22Rv1 (cell line): Measurements from ENCODE around the gene DNAJC5.

Experiments
- H3K27ac ChIP-seq: fragments of 450-650 bp; 2 replicates; pipeline ENCODE4 v1.5.1; 2017
- CTCF ChIP-seq: fragments of 450-650 bp; IDR thresholded peaks from 2 replicates; pipeline ENCODE4 v1.5.1; 2017; ENCODE audit warnings: mild to moderate bottlenecking
- ZFX ChIP-seq: fragments of 450-650 bp; IDR thresholded peaks from 2 replicates; pipeline ENCODE4 v1.6.1; 2017; ENCODE audit warnings: antibody characterized with exemption, borderline replicate concordance

DNAJC5 gene

GRCh38 chr20:63946986-63947637 lies 52.2 kb downstream of the DNAJC5 start:
- H3K27ac ChIP-seq: peak overlapping the region; percentile 83
- TF ChIP-seq ZFX (no peak), CTCF (no peak)

GRCh38 chr20:63947638-63948456 lies 52.9 kb downstream of the DNAJC5 start:
- H3K27ac ChIP-seq: peak overlapping the region; percentile 83
- TF ChIP-seq ZFX: no peak
- TF ChIP-seq CTCF: no peak

- peak overlapping the region; percentile 83; the same call in 1 of the 2 replicates for H3K27ac ChIP-seq
- no peak for TF ChIP-seq CTCF
- no peak for TF ChIP-seq ZFX
Measured at GRCh38 chr20:63950701-63951397, 55.9 kb downstream of the DNAJC5 start.

- 0 out of 2 replicates have a peak overlapping the region, but pooled peaks have one; percentile 83 for H3K27ac ChIP-seq
- TF ChIP-seq ZFX: no peak
- no peak for TF ChIP-seq CTCF
Measured at GRCh38 chr20:63951398-63952209, 56.7 kb downstream of the DNAJC5 start.

- TF ChIP-seq CTCF: no peak
- TF ChIP-seq ZFX: no peak
- 0 out of 2 replicates have a peak overlapping the region, but pooled peaks have one; percentile 7 for H3K27ac ChIP-seq
Measured at GRCh38 chr20:63952210-63952535, 57.2 kb downstream of the DNAJC5 start.

GRCh38 chr20:63952769-63953168 lies 57.8 kb downstream of the DNAJC5 start:
- H3K27ac ChIP-seq: peak overlapping the region; percentile 20; the same call in 1 of the 2 replicates
- TF ChIP-seq CTCF: no peak
- TF ChIP-seq ZFX: no peak
